Stomach (tissue), 9 donors: Measurements from ENCODE around the gene LTA4H. TPM values are rescaled to one million over a fixed set of nuclear protein-coding genes. Genes with fewer than 3 reads are reported as not detected.
"Not testable (repeated sequence)": the region's sequence is repeated elsewhere in the genome, so short reads cannot be mapped to it uniquely, and the experiment has no call there.

Experiments used
- DNase-seq, 2 donors: peaks; one replicate each; pipeline versions ENCODE4 v3.0.0 to v3.0.0-alpha.2; 2013 to 2019
- H3K27ac ChIP-seq, 5 donors: fragments of 200-600 bp in 4 of 5; sonication (generic) in 4 of 5; one replicate each; pipeline ENCODE4 v1.5.1; 2013 to 2019; ENCODE audit warnings: mild to moderate bottlenecking in 1 of 5, moderate library complexity in 1 of 5
- H3K27me3 ChIP-seq, 3 donors: fragments of 200-600 bp; sonication (generic); one replicate each; pipeline ENCODE4 v1.5.1; 2017 to 2019; ENCODE audit warnings: mixed run types in 1 of 3
- H3K36me3 ChIP-seq, 4 donors: fragments of 200-600 bp; sonication (generic); 1 replicate in 3 of 4; 2 replicates in 1 of 4; pipeline ENCODE4 v1.5.1; 2016 to 2019
- H3K4me1 ChIP-seq, 4 donors: fragments of 200-600 bp; sonication (generic); one replicate each; pipeline ENCODE4 v1.5.1; 2016 to 2019
- H3K4me3 ChIP-seq, 4 donors: fragments of 200-600 bp; sonication (generic) in 3 of 4; one replicate each; pipeline ENCODE4 v1.5.1; 2016 to 2019; ENCODE audit warnings: mild to moderate bottlenecking in 1 of 4
- H3K9me3 ChIP-seq, 4 donors: fragments of 200-600 bp; sonication (generic); one replicate each; pipeline ENCODE4 v1.5.1; 2016 to 2019
- CTCF ChIP-seq, 7 experiments: fragments of 450-650 bp in 4 of 7; fragments of 200-600 bp in 3 of 7; sonication (generic) in 3 of 7; IDR thresholded peaks; one replicate each; pipeline ENCODE4 v1.5.1; 2016 to 2019; ENCODE audit warnings: antibody characterized with exemption in 7 of 7, control low read depth in 2 of 7, mild to moderate bottlenecking in 1 of 7
- EP300 ChIP-seq: sonication (generic); formaldehyde crosslinking; IDR thresholded peaks from one replicate; pipeline ENCODE4 v1.6.1; 2017; ENCODE audit warnings: antibody characterized with exemption
- POLR2A ChIP-seq, 4 donors: fragments of 450-650 bp; IDR thresholded peaks; one replicate each; pipeline ENCODE4 v1.6.1; 2016; ENCODE audit warnings: antibody characterized with exemption in 4 of 4, control low read depth in 2 of 4, mild to moderate bottlenecking in 1 of 4, moderate library complexity in 1 of 4
- POLR2AphosphoS5 ChIP-seq, 3 donors: sonication (generic); formaldehyde crosslinking; IDR thresholded peaks; one replicate each; pipeline ENCODE4 v1.6.1; 2016; ENCODE audit warnings: antibody characterized with exemption in 3 of 3
- WGBS, 5 donors: extraction: QIAGEN DNeasy Blood & Tissue Kit in 3 of 5; methylation state at CpG; one replicate each; pipeline versions ENCODE4 v1.1.5 to v1.1.7; 2013 to 2018; 5-methylcytosine and 5-hydroxymethylcytosine counted together
- intact Hi-C: fragments of 100-400 bp; cut with DNase I; formaldehyde crosslinking; loops from one replicate; pipeline ENCODE4 v1.15.1; 2023; ENCODE audit warnings: low total_unique reads
- polyA plus RNA-seq, 3 donors: library from polyadenylated mRNA; stranded (reverse); fragments of 200-250 nt; gene quantifications; one replicate each; pipeline ENCODE4 v1.2.3, GENCODE V29; 2013
- total RNA-seq, 5 donors: library from RNA; depleted of rRNA; stranded (reverse); fragments of >200 nt; gene quantifications; one replicate each; pipeline versions ENCODE4 v1.1.0 to v1.2.3, GENCODE V29; 2014 to 2016
- donor health status: healthy with polysubstance abuse.
- donor health status: Bipolar disorder and iron deficiency.
- donor health status: healthy.

LTA4H gene
- total and polyA plus RNA-seq, 8 donors: 22.6 to 91.5 (median 57.1) TPM

GRCh38 chr12:96068111-96068510 is 32.7 kb upstream of the LTA4H start:
- Histone ChIP-seq H3K4me3 (no peak overlapping the region), H3K4me1 (peaks cover 0 to 10% (median 0%) of the 10 kb centered on the region in 4 donors), H3K27me3 (no peaks in the 10 kb centered on the region), H3K36me3 (no peaks in the 10 kb centered on the region), H3K9me3 (no peaks in the 10 kb centered on the region), H3K27ac (no peak overlapping the region)
- DNase-seq: no peak
- 82 to 96% (median 92%) methylated on average over 5 of the region's 5 CpGs for WGBS, 5 donors
- TF ChIP-seq EP300 (no peak), CTCF (IDR thresholded peaks at IDR 0.05) (no peak), POLR2A (IDR thresholded peaks at IDR 0.05) (no peak), POLR2AphosphoS5 (IDR thresholded peaks at IDR 0.05) (no peak)
- intact Hi-C loops: no loop called here

- WGBS, 5 donors: 88 to 100% (median 98%) methylated on average over 3 of the region's 3 CpGs
- H3K27ac ChIP-seq, DNase-seq, H3K27me3 ChIP-seq, H3K4me1 ChIP-seq, H3K36me3 ChIP-seq, H3K4me3 ChIP-seq, H3K9me3 ChIP-seq, intact Hi-C loops: not testable (repeated sequence)
Measured at GRCh38 chr12:96065776-96066175, 30.4 kb upstream of the LTA4H start.

- Histone ChIP-seq H3K27ac (no peak overlapping the region), H3K36me3 (no peaks in the 10 kb centered on the region), H3K9me3 (no peaks in the 10 kb centered on the region), H3K4me1 (peaks cover 0 to 7% (median 2%) of the 10 kb centered on the region in 4 donors), H3K4me3 (no peak overlapping the region), H3K27me3 (no peaks in the 10 kb centered on the region)
- no peak for TF ChIP-seq CTCF (IDR thresholded peaks at IDR 0.05)
- no peak for TF ChIP-seq POLR2AphosphoS5 (IDR thresholded peaks at IDR 0.05)
- no peak for TF ChIP-seq EP300
- no peak for TF ChIP-seq POLR2A (IDR thresholded peaks at IDR 0.05)
- intact Hi-C loops: loop anchor here (5.0 kb wide), 1 partner anchor 147 kb away; no protein-coding TSS in a partner anchor
- 85 to 92% (median 87%) methylated on average over 5 of the region's 5 CpGs for WGBS, 5 donors
- no peak for DNase-seq
Measured at GRCh38 chr12:96064966-96065365, 29.6 kb upstream of the LTA4H start.

- no peak overlapping the region for H3K4me3 ChIP-seq
- intact Hi-C loops: loop anchor here (5.0 kb wide), 1 partner anchor 148 kb away; no protein-coding TSS in a partner anchor
Measured at GRCh38 chr12:96064271-96064670, 28.9 kb upstream of the LTA4H start.

More at GRCh38 chr12:96064271-96064670, 28.9 kb upstream of the LTA4H start:
- Histone ChIP-seq H3K9me3 (no peaks in the 10 kb centered on the region), H3K27me3 (no peaks in the 10 kb centered on the region), H3K36me3 (no peaks in the 10 kb centered on the region), H3K27ac (no peak overlapping the region), H3K4me1 (peaks cover 0 to 7% (median 2%) of the 10 kb centered on the region in 4 donors)
- DNase-seq: no peak
- WGBS, 5 donors: 62 to 78% (median 71%) methylated on average over 2 of the region's 2 CpGs
- TF ChIP-seq POLR2A (IDR thresholded peaks at IDR 0.05) (no peak), CTCF (IDR thresholded peaks at IDR 0.05) (no peak), EP300 (no peak), POLR2AphosphoS5 (IDR thresholded peaks at IDR 0.05) (no peak)
